Stomach smooth muscle (tissue), 2 donors: ENCODE data around the gene PPP1R3F.

ENCODE experiments used
- H3K27ac ChIP-seq: one replicate; pipeline ENCODE4 v1.7.0; 2013; ENCODE audit warnings: mild to moderate bottlenecking, low read length, inconsistent platforms
- H3K27me3 ChIP-seq, 2 donors: one replicate each; pipeline ENCODE4 v1.7.0; 2013; ENCODE audit warnings: low read length in 2 of 2; ENCODE audit not compliant: insufficient read depth in 2 of 2, control insufficient read depth in 1 of 2
- H3K36me3 ChIP-seq, 2 donors: one replicate each; pipeline ENCODE4 v1.7.0; 2013; ENCODE audit warnings: low read length in 2 of 2; ENCODE audit not compliant: control insufficient read depth in 2 of 2, insufficient read depth in 2 of 2
- H3K4me1 ChIP-seq: one replicate; pipeline ENCODE4 v1.7.0; 2013; ENCODE audit warnings: low read length; ENCODE audit not compliant: control insufficient read depth, insufficient read depth
- H3K4me3 ChIP-seq, 2 donors: one replicate each; pipeline ENCODE4 v1.7.0; 2013; ENCODE audit warnings: low read length in 2 of 2
- H3K9ac ChIP-seq, 2 donors: one replicate each; pipeline ENCODE4 v1.7.0; 2013; ENCODE audit warnings: low read length in 2 of 2, mild to moderate bottlenecking in 1 of 2
- H3K9me3 ChIP-seq, 2 donors: one replicate each; pipeline ENCODE4 v1.7.0; 2013; ENCODE audit warnings: low read length in 2 of 2; ENCODE audit not compliant: control insufficient read depth in 2 of 2
- donor health status: healthy.
- donor health status: Pancreatic carcinoma.

PPP1R3F gene

GRCh38 chrX:49260221-49260985 lies 9.2 kb upstream of the PPP1R3F start:
- Histone ChIP-seq H3K9me3 (no peaks in the 10 kb centered on the region), H3K4me1 (no peaks in the 10 kb centered on the region), H3K27me3 (peaks cover 0 to 11% of the 10 kb centered on the region in 2 donors), H3K27ac (no peak overlapping the region), H3K36me3 (no peaks in the 10 kb centered on the region), H3K4me3 (no peak overlapping the region), H3K9ac (no peak overlapping the region)

- H3K27me3 ChIP-seq: peaks cover 0 to 11% of the 10 kb centered on the region in 2 donors
- no peak overlapping the region for H3K4me3 ChIP-seq
Measured at GRCh38 chrX:49262603-49263002, 7.0 kb upstream of the PPP1R3F start.

GRCh38 chrX:49263631-49264030 lies 6.0 kb upstream of the PPP1R3F start:
- Histone ChIP-seq H3K9me3 (no peaks in the 10 kb centered on the region), H3K9ac (no peak overlapping the region), H3K27me3 (peaks cover 0 to 11% of the 10 kb centered on the region in 2 donors), H3K4me3 (no peak overlapping the region), H3K27ac (no peak overlapping the region), H3K4me1 (peaks cover 5% of the 10 kb centered on the region), H3K36me3 (no peaks in the 10 kb centered on the region)

More at GRCh38 chrX:49262603-49263002, 7.0 kb upstream of the PPP1R3F start:
- Histone ChIP-seq H3K9ac (no peak overlapping the region), H3K36me3 (no peaks in the 10 kb centered on the region), H3K9me3 (no peaks in the 10 kb centered on the region), H3K27ac (no peak overlapping the region), H3K4me1 (no peaks in the 10 kb centered on the region)

DNA sequence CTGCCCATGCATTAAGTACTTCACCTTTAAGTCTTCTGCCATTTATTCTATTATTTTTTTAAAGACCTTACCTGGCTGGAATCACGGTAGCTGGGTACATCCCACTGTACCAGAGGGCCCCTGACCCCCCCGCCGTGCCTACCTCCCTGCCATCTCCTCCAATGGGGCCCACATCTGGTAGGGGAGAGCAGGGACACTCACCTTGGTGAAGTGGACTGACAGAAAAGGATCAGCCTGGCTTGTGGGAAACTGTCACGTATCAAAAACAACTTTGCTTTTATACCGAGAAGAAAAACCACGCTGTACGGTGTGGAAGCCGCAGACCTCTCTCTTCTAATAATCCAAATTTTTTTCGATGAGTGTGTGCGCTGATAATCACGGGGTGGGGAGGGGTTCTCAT lies 5.1 kb upstream of the PPP1R3F start, which contains the start of gene FOXP3:
Gene FOXP3, minus strand, starts transcription at position 251 of the 400 bp plus-strand sequence. CDS start 6,205 bp downstream, outside the sequence.
- H3K4me1 ChIP-seq: peaks cover 7% of the 10 kb centered on the region
- no peaks in the 10 kb centered on the region for H3K36me3 ChIP-seq
- no peaks in the 10 kb centered on the region for H3K9me3 ChIP-seq
- H3K27ac ChIP-seq: no peak within 1 kb of the TSS
- peaks cover 0 to 9% of the 10 kb centered on the region in 2 donors for H3K27me3 ChIP-seq
- no peak within 1 kb of the TSS for H3K9ac ChIP-seq
- no peak within 1 kb of the TSS for H3K4me3 ChIP-seq

DNA sequence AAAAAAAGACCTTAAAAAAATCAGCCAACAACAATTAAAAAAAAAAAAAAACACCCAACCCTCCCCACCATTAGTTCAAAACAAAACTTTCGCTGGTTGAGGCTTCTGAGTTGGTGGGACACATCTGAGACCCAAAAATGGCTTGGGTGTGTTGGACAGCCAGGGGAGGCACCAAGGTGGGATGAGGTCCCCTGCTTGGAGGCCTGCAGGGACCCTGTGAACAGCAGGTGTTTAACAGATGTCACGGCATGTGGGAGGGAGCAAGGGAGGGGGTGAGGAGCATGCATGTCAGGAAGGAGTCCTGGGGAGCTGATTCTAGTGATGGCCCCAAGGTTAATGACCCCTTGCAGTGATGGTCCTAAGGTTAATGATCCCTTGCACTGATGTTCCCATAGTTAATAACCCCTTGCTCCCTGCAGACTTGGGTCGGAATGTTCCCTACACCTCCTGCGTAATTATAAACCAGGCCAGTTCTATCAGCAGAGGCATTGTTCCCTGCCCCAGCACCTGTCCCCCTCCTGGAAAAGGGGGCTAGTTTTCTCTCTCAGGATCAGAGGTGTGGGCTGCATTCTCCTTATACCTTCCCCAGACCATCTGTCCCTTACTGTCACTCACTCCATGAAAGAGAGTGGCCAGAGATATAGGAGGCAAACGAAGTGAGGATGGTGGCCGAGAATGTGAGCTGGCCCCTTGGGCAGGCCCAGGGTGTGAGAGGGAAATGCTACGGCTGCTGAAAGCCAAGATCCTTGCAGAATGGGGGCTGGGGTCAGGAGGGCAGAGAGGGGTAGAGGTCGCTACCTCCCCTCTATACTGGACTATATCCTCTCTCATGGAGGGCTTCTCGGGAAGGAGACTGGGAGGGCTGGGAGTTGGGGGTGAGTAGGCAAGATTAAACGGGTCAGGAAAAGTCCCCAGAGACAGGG lies 2.8 kb upstream of the PPP1R3F start:
- Histone ChIP-seq H3K27ac (no peak overlapping the region), H3K9me3 (no peaks in the 10 kb centered on the region)

DNA sequence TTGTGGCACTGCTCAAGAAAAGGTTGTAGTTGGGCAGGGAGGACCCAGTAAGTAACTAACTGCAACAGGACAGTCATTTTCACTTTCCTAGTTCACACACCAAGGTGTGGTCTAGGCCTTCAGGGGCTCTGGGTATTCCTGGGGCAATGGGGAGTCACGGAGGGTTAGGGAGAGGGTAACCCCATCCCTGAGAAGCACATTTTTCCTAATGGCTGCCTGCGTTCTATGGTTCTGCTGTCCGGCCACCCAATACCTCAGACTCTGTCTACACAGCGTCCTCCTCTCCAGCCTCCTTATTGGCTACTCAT lies 937 bp upstream of the PPP1R3F start:
- no peaks in the 10 kb centered on the region for H3K36me3 ChIP-seq
- no peaks in the 10 kb centered on the region for H3K9me3 ChIP-seq
- H3K9ac ChIP-seq: peak overlapping the region; percentile 79
- peak overlapping the region; percentile 67 to 82 for H3K4me3 ChIP-seq
- H3K27me3 ChIP-seq: peaks cover 0 to 7% of the 10 kb centered on the region in 2 donors
- H3K27ac ChIP-seq: peak overlapping the region; percentile 94
- peaks cover 37% of the 10 kb centered on the region for H3K4me1 ChIP-seq

More for the DNA sequence above, 2.8 kb upstream of the PPP1R3F start:
- Histone ChIP-seq H3K4me1 (peaks cover 22% of the 10 kb centered on the region), H3K27me3 (peaks cover 0 to 2% of the 10 kb centered on the region in 2 donors), H3K36me3 (no peaks in the 10 kb centered on the region), H3K9ac (no peak overlapping the region), H3K4me3 (no peak overlapping the region)

- Histone ChIP-seq H3K27ac (peak overlapping the region; percentile 94), H3K4me3 (peak overlapping the region; percentile 82), H3K9ac (peak overlapping the region; percentile 83 to 86), H3K4me1 (peaks cover 37% of the 10 kb centered on the region), H3K27me3 (peaks cover 0 to 8% of the 10 kb centered on the region in 2 donors), H3K36me3 (no peaks in the 10 kb centered on the region), H3K9me3 (no peaks in the 10 kb centered on the region)
Measured at GRCh38 chrX:49269010-49269766, 405 bp upstream of the PPP1R3F start.

- H3K9me3 ChIP-seq: no peaks in the 10 kb centered on the region
- peak overlapping the region; percentile 59 to 82 for H3K4me3 ChIP-seq
- H3K4me1 ChIP-seq: peaks cover 39% of the 10 kb centered on the region
- no peaks in the 10 kb centered on the region for H3K36me3 ChIP-seq
- H3K9ac ChIP-seq: peak overlapping the region; percentile 47 to 62
- peak overlapping the region; percentile 94 for H3K27ac ChIP-seq
- H3K27me3 ChIP-seq: peaks cover 0 to 8% of the 10 kb centered on the region in 2 donors
Measured at GRCh38 chrX:49270249-49270921, 792 bp downstream of the PPP1R3F start.

DNA sequence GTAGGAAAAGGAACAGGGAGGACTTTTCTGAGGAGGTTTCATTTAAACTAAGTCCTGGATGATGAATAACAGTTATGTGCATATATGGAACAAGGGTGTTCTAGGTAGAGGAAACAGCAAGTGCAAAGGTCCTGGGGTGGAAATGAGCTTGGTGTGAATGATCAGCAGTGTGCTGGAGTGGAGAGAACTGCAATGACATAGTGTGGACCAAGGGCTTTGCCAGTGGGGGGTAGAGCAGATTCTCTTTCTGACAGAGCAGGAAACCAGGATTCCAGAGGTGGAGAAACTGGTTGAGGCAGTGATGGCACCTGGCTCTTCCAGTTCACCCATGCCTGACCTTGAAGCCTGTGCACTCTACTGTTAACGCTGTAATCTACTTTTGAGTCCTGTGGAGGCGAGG lies 1.7 kb downstream of the PPP1R3F start:
- Histone ChIP-seq H3K27me3 (peaks cover 0 to 8% of the 10 kb centered on the region in 2 donors), H3K9ac (no peak overlapping the region), H3K27ac (no peak overlapping the region), H3K4me3 (peak overlapping the region in 1 of 2 donors; percentile 82), H3K36me3 (no peaks in the 10 kb centered on the region), H3K4me1 (peaks cover 39% of the 10 kb centered on the region), H3K9me3 (no peaks in the 10 kb centered on the region)

DNA sequence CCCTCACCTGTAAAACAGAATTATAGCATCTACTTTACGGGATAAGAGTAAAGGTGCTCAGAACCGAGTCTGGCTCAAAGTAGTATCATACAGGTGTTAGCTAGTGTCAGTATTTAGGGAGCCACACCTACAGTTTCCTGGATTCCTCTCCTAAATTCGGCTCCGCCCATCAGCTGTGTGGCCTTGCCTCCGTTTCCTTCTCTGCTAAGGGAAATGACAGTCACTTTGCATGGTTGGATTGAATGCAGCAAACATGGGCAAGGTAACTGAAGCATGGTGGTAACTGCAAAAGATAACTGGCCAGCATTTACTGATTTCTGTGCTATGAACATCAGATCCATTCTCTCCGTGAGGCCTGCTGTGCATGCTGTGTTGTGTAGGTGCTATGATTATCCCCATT lies 2.8 kb downstream of the PPP1R3F start:
- Histone ChIP-seq H3K9ac (peak overlapping the region in 1 of 2 donors; percentile 14), H3K4me3 (peak overlapping the region in 1 of 2 donors; percentile 29), H3K27ac (no peak overlapping the region), H3K4me1 (peaks cover 43% of the 10 kb centered on the region), H3K27me3 (peaks cover 0 to 10% of the 10 kb centered on the region in 2 donors), H3K36me3 (no peaks in the 10 kb centered on the region), H3K9me3 (no peaks in the 10 kb centered on the region)
